ENCODE measurements around the gene FBXL7.

DNA sequence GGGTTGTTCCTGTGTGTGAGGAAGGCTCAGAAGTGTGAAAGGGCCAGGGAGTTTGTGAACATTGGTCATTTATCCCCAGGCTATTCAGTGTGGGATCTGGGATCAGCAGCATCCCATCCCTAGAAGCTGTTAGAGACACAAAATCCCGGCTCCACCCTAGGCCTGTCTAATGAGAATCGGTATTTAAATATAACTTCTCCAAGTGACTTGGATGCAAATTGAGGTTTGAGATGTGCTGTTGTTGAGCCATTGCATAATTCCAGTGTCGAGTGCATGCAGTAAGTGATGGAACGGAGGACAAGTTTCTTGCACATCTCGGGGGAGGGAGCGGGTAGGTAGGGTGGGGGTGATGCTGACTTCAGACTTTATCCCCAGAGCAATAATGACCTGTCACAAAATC is 138.3 kb downstream of the FBXL7 start:
- TF ChIP-seq POLR2A (IDR thresholded peaks at IDR 0.05; ENCODE audit: low read depth, low read length), result no peak
- TF ChIP-seq EZH2 (IDR thresholded peaks at IDR 0.05; ENCODE audit: borderline replicate concordance, low read depth, low read length, severe bottlenecking), result no peak
- TF ChIP-seq MAX (IDR thresholded peaks at IDR 0.05; ENCODE audit: insufficient read depth, insufficient read length), result no peak
- TF ChIP-seq POLR2AphosphoS5 (IDR thresholded peaks at IDR 0.05; ENCODE audit: insufficient read depth, low read depth, low read length), result no peak
- TF ChIP-seq, protein P1, sequence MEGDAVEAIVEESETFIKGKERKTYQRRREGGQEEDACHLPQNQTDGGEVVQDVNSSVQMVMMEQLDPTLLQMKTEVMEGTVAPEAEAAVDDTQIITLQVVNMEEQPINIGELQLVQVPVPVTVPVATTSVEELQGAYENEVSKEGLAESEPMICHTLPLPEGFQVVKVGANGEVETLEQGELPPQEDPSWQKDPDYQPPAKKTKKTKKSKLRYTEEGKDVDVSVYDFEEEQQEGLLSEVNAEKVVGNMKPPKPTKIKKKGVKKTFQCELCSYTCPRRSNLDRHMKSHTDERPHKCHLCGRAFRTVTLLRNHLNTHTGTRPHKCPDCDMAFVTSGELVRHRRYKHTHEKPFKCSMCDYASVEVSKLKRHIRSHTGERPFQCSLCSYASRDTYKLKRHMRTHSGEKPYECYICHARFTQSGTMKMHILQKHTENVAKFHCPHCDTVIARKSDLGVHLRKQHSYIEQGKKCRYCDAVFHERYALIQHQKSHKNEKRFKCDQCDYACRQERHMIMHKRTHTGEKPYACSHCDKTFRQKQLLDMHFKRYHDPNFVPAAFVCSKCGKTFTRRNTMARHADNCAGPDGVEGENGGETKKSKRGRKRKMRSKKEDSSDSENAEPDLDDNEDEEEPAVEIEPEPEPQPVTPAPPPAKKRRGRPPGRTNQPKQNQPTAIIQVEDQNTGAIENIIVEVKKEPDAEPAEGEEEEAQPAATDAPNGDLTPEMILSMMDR (IDR thresholded peaks at IDR 0.05; ENCODE audit: extremely low read depth in 1 of 2, insufficient read depth in 1 of 2, low read depth in 1 of 2, low read length in 2 of 2), result no peak
- TF ChIP-seq FOS (IDR thresholded peaks at IDR 0.05; ENCODE audit: borderline replicate concordance, insufficient read depth, low read length), result no peak
- TF ChIP-seq JUN (IDR thresholded peaks at IDR 0.05; ENCODE audit: borderline replicate concordance, insufficient read depth, insufficient read length, low read depth), result no peak
- no peak for TF ChIP-seq MYC (IDR thresholded peaks at IDR 0.05; ENCODE audit: low read depth, low read length)

Data from endothelial cell of umbilical vein (primary cell).